Activated naive CD4-positive, alpha-beta T cell treated with anti-CD3 and anti-CD28 coated beads, Interleukin-2, amount 50 U/mL, for 16 hours (primary cell): ENCODE measurements around the gene ZNF674.
"Not testable (repeated sequence)": the region's sequence is repeated elsewhere in the genome, so short reads cannot be mapped to it uniquely, and the experiment has no call there.

ENCODE experiments used
- DNase-seq: peaks from one replicate; pipeline ENCODE4 v3.0.0-alpha.2; 2020

Gene ZNF674

DNA sequence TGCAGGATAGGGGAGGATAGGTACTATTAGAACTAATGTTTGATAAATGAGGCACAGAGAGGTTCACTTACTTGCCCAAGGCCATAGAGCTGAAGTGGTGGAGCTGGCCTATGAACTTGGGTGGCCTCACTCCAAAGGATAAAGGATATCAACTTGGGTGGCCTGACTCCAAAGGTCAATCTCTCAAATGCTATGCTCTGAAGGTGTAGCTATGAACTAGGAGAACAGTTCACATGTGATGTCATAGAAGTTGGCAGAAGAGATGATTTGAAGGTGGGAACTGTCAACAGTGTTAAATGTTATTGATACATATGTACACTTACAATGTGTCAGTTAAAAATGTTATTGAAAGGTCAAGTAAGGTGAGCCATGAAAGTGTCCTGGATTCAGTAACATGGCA is 22.2 kb upstream of the ZNF674 start:
- no peak for DNase-seq

DNA sequence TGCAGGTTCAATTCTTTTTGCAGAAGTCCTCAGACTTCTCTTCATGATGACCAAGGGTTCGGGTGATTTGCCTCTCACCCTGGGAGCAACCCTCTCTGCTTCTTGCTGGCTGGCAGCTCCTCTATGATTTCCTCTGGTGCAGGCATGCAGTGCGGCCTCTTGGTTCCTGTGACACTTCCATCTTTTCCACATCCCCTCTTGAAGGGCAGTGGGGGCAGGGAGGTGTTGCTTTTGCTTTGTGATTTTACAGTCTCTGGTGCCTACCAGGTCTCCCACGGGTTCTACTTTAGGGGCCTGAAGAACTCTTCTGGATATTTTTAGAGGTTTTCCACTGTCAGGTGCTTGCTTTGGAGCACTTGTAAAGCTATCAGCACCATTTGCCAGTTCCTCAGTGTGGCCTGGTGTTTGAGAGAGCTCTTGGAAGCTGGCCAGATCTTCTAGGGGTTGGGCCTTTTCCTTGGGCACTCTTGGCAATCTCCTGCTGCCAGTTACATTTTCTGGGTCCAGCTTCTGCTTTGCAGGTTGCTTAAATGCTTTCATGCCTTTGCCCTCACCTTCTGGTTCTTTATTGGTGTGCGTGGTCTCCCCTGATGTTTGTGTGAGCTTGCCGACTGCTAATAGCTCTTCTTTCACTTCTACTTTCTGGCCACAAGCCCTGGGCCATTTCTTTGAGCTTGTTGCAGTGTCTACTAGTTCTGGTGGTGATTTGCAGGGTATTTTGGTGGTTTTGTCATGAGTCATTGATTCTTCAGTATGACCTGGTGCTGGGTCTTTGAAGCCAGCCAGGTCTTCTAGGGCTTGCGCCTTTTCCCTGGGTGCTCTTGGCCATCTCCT is 16.8 kb upstream of the ZNF674 start:
- no peak for DNase-seq

DNA sequence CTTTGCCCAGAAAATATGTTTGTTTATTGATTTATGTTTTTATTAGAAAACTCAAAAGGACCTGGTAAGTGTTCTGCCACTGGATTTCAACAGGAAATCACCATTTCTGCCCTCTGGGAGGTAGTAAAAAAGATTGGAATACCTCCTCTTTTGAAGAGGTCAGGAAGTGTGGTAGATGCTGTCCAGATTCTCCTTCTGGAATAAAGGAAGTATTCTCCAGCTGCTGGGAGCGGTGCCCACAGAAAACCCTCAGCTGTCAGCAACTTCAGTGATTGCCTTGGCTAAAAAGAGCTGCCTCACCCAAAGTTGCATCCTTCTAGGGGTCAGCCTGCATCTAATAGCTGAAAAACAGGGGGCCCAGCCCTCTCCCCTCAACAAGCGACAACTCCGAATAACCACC is 13.8 kb upstream of the ZNF674 start:
- DNase-seq = no peak

DNA sequence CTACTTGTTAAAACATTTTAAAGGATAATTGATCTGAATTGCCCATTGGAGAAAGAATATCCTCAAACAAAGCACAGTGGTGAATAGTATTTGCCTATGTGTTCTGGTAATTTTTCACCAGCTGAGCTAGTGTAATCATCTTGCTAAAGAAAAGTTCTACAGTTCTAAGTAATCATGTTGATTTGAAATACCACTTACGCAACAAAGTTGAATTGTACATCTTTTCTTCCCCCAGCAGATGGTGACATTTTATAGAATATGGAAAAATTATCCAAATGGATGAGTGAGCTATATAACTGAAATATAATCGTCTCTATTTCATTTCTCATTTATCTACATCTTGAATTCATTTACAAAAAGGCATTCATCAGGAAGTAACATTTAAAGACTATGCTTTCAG is 9.7 kb upstream of the ZNF674 start:
- DNase-seq = no peak

DNA sequence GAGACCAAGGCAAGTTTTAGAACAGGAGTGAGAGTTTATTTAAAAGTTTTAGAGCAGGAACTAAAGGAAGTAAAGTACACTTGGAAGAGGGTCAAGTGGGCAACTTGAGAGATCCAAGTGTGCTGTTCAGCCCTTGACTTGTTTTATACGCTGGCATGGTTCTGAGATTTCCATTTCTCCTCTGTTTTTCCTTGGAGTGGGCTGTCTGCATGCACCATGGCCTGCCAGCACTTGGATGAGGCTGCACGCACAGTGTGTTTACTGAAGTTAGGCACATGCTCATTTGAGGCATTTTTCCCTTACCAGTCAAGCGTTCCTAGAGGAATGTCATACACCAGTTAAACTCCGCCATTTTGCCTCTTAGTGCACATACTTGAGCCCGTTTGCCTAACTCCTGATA is 8.7 kb upstream of the ZNF674 start:
- no peak for DNase-seq

DNA sequence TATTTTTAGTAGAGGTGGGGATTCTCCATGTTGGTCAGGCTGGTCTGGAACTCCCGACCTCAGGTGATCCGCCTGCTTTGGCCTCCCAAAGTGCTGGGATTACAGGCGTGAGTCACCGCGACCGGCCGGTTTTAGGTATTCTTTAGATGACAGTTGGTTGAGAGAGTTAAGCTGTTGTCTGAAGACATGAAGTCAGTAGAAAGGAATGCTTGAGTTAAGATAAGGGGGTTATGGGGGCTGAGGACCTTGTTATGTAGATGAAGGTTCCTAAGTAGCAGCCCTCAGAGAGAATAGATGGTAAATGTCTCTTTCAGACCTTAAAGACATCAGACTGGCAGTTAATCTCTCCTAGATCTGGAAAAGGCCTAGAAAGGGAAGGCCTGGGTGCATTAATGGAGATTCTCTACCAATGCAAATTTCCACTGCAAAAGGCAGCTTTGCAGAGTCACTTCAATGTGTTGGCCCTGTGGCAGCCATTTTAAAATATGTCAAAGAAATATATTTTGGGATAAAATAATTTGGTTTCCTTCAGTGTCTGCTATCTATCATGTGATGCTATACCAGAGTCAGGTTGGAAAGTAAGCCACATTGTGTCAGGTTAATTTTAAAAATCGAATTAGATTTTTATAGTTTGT is 6.4 kb upstream of the ZNF674 start:
- DNase-seq = no peak

DNA sequence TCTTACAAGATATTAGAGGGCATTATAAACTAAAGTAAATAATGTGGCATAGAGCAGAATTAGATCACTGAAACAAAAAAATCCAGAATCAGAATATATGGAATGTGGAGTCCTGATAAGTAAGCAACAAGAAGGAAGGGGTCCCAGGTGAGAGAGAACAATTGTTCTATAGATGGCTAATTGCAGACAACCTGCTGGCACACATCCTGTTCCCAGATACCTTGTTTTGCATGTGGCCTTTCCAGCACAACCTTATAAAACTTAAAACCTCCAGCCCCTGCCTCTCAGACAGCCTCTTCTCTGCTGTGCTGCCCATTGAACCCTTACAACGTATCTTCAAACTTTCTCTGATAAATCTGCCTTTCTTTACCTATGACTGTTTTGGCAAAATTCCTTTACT is 4.7 kb upstream of the ZNF674 start:
- no peak for DNase-seq

DNA sequence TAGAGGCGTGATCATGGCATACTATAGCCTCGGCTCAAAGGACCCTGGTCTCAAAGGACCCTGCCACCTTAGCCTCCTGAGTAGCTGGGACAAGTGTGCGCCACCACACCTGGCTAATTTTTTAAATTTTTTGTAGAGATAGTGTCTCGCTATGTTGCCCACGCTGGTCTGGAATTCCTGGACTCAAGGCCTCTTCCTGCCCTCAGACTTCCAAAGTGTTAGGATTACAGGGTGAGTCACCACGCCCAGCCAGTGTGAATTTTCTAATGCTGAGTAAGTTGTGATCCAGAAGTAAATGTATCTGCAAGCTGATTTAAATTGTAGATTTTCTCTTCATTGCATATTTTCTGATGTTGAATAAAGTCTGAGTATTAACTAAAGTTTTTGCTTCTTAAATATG is 2.6 kb upstream of the ZNF674 start:
- no peak for DNase-seq

DNA sequence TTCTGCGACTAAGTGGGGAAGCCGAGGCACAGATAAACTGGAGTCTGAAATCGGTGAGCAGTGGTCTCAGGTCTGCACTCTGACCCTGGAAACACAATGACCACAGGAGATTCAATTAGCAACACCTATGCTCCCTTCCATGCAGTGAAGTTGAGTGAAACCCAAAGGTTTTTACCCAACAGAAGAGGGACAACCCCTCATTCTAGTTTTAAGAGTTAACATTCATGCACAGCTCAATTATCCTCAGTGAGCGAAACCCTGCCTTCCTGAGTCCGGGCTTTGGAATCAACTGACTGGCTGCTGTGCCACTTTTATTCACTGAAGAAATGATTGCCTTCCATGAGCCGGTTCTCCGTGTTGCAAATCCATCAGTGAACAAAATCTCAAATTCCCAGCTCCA is 694 bp downstream of the ZNF674 start:
- not testable (repeated sequence) for DNase-seq

DNA sequence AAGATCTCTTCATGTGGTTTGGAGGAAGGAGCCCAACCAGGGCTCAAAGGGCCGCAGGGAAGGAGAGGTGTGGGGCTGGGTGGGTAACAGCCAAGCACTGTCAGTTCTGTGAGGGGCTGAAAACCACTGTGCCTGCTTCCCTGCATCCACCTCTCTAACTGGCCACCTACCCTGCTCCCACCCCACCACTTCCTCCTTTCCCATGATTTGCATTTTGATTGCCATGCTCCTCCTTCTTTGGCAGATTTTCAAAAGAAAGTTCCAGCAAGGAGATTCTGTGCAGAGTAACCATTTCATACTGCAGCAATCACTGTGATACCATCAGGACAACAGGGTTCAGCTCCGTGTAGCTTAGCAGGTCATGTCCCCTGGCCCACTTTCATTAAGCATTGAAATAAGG is 1.8 kb downstream of the ZNF674 start:
- DNase-seq = no peak

DNA sequence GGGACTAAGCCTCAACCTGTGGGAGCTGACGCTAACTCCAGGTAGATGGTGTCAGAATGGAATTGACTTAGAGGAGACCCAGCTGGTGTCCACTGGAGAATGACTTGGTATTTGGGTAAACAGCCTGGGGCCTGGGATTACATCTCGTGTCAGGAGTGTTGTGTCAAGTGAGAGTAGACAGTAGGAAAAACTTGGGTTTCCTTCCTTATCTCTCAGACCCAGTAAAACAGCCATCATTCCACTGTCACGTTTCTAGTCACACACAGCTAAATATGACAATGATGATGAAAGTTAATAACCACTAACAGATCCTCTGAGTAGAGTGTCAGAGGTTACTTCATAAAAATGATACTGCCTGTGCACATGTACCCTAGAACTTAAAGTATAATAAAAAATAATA is 13.8 kb downstream of the ZNF674 start:
- DNase-seq = no peak

DNA sequence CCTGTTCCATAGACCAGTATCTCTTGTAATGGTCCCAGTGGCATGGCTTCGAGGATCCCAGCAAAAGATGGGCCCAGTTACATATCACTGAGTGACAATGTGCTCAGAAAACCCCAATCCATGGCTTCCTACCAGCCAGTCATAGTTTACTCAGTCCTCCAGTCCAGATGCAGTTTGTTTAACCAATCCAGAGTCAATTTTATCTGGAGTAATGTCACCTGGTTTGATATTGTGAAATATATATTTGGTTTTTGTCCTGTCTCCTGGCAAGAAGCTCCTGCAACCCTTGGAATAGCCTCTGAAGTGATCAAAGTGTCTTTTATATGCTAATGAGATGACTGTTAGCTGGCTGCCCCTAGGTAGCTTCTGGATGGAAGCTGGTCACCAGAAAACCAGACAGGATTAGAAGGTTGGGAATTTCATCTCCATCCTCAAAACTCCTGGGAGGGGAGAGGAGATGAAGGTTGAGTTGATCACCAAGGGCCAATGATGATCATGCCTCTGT is 14.8 kb downstream of the ZNF674 start:
- not testable (repeated sequence) for DNase-seq

DNA sequence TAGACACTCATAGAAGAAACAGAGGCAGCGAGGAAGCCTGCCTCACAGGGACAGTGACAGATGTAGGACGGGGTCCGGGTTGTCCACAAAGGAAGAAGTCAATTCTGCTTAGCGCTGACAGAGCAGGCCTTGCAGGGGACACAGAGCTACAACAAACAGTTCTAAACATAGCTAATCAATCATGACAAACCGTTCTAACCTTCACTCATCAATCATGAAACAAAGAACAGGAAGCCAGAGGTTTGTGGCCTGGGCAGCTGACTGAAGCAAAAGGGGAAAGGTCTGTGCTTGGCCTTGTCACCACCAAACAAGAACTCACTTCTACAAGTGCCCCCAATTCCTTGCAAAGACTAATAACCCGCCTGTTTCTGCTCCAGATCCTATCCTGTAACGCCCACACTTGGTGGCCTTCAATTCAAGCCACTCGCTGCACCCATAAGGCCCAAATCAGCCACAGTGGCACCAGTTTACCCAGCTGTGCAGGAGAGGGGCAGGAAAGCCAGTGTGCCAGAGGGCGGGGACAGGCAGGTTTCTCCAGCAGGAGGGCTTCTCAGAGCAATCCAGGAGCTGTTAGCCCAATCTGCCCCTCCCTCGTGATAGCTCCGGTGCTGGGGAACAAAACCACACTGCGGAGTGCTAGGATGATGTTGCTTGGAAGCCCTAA is 15.3 kb downstream of the ZNF674 start:
- DNase-seq = not testable (repeated sequence)

DNA sequence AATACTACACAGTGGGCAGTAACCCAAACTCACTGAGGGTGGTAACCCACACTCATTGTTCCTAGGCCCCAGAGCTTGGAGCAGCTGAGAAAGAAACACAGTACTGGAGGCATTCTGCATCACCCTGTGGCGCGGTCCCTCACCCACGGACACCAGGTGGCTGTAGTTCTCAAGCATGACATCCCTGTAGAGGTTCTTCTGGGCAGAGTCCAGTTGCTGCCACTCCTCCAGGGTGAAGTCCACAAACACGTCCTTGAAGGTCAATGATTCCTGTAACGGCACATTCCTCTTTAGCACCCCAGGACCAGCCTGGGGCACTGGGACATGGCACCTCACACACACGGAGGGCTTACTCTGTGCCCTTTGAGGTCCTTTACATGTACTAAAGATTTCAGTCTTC is 16.6 kb downstream of the ZNF674 start:
- not testable (repeated sequence) for DNase-seq

DNA sequence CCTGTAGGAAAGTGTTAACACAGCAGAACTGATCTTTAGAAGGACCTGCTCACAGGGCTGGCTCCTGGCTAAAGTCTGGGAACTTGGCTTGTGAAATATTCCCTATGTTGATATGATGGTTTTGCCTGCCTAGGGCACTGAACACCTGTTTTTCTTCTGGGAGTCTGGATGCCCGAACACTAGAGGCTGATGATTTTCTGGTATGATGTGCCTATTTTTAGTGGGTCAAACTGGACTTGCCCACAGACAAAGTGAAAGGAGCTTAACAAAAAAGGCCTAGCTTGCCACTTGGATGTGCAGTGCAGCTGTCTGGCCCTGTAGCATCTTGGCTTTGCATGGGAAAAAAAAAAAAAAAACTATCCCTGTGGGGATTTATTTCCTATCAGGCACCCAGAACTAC is 39.1 kb downstream of the ZNF674 start:
- DNase-seq = no peak

DNA sequence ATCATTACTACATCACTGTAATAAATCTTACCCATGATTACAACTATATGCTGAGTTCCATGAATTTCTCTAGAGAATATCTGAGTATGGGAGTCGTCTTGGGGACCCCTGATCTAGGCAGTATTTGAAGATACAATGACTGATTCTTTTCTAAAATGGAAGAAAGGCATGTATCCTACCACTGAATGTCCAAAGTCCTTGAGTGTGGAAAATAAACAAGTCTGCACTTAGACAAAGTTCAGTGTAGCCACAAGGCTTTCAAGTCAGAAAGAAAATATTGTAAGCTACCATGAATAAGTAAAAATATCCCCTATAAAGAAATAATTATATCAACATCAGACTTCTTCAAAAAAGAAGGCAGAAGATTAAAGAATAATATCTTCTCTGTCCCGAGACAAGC is 42.4 kb downstream of the ZNF674 start:
- no peak for DNase-seq

DNA sequence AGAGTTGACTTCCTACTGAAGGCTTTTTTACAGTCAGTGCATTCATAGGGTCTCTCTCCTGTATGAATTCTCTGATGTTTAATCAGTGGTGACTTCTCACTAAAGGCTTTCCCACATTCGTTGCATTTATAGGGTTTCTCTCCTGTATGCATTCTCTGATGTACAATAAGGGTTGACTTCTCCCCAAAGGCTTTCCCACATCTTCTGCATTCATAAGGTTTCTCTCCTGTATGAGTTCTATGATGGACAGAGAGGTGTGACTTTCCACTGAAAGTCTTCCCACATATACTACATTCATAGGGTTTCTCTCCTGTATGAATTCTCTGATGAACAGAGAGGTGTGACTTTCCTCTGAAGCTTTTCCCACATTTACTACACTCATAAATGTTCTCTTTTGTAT is 45.2 kb downstream of the ZNF674 start:
- no peak for DNase-seq

DNA sequence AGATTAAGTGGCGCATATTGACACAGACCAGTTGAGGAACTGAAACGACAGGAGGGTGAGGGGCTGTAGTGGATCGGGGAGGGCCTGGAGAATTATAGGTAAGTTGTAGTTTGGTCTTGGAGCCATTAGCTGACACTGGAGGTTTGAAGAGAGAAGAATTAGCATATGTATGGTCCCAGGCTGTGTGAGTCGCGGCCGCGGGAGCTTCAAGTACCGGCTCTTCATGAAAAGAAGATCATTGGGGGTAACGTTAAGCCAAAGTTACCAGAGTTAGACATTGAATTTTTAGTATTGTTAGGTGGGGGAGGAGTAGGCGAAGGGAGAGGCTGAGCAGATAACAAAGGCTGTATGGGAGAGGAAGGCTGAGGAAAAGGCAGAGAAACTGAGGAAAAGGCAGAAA is 56.5 kb downstream of the ZNF674 start:
- DNase-seq = no peak

DNA sequence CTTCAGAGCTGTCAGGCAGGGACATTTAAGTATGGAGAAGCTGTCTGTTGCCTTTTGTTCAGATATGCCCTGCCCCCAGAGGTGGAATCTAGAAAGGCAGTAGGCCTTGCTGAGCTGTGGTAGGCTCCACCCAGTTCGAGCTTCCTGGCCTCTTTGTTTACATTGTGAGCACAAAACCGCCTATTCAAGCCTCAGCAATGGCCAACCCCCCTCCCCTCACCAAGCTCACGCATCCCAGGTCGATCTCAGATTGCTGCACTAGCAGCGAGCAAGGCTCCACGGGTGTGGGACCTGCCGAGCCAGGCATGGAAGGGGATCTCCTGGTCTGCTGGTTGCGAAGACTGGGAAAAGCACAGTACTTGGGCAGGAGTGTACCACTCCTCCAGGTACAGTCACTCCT is 59.3 kb downstream of the ZNF674 start:
- DNase-seq = no peak

DNA sequence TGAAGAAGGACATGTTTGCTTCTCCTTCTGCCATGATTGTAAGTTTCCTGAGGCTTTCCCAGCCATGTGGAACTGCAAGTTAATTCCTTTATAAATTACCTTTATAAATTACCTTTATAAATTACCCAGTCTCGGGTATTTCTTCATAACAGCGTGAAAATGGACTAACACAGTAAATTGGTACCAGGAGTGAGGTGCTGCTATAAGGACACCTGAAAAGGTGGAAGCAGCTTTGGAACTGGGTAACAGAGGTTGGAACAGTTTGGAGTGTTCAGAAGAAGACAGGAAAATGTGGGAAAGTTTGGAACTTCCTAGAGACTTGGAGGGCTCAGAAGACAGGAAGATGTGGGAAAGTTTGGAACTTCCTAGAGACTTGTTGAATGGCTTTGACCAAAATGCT is 66.6 kb downstream of the ZNF674 start:
- DNase-seq = not testable (repeated sequence)

DNA sequence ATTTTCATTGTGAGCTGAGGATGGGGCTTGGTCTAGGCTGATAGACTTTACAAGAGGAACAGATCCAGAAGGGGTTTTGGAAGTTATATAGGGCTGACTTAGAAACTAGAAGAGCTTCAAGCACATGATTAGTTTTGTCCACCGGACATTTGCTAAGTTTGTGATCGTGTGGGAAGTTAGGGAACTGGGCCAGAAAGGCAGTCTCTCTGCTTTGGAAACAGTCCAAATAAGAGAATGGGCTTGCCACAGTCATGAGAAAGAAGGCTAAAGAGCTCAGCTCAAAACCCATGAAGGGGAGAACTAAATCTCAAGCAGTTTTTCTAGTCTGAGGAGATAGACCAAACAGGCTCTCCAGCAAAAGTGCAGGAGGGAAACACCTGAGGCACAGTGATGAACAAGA is 67.8 kb downstream of the ZNF674 start:
- no peak for DNase-seq

DNA sequence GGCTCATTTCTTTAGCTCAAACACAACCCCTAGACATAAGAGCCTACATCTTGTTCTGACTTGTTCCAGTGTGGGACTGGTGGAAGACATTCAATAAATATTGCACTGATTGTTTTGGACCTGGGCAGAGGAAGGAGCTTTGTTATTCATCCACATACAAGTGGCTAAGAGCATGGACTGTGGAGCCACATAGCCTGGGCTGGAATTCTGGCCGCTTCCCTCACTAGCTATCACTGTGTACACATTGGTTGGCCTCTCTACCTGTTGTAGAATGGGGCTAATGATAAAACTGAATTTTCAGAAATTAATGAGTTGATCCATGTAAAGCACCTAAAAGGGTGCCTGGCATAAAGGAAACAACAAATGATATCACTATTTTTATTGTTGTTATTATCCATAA is 80.0 kb downstream of the ZNF674 start:
- no peak for DNase-seq

DNA sequence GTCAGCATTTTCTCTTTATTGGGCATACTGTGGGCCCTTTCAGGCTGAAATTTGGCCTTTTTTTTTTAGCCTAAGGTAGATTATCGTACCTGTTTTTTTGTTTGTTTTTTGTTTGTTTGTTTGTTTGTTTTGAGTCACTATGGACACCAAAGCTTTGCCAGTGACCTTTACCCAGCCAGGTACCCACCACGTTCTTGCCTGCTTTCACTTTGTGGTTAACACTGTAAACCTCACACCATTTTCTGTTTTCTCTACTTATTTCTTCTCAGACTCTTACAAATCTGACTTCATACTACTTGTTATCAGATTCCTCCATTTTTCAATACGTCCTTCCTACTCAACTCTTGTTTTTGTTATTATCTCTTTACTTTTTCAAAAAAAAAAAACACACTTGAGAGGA is 81.5 kb downstream of the ZNF674 start:
- no peak for DNase-seq

DNA sequence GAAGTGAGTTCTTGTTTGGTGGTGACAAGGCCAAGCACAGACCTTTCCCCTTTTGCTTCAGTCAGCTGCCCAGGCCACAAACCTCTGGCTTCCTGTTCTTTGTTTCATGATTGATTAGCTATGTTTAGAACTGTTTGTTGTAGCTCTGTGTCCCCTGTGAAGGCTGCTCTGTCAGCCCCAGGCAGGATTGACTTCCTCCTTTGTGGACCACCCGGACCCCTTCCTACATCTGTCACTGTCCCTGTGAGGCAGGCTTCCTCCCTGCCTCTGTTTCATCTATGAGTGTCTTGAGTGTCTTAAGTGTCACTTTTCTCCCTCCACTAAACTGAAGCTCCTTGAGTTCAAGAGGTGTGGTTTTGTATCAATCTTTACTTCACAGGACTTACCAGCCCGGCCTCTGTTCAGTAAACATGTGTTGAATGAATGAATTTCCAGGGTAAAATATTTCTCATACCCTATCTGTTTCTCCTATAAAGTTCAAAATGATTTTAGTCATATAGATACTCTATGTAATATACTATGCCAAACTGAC is 83.5 kb downstream of the ZNF674 start:
- no peak for DNase-seq
